Adipose tissue (tissue), 3 donors: ENCODE results near the gene BTBD9. TPM values are rescaled to one million over a fixed set of nuclear protein-coding genes. Genes with fewer than 3 reads are reported as not detected.

ENCODE experiments used
- H3K27ac ChIP-seq: one replicate; pipeline ENCODE4 v1.5.1; 2013; ENCODE audit warnings: low read depth, low read length
- WGBS, 3 donors: extraction: QIAGEN DNeasy Blood & Tissue Kit; methylation state at CpG; one replicate each; pipeline ENCODE4 v1.1.7; 2013; 5-methylcytosine and 5-hydroxymethylcytosine counted together
- polyA plus RNA-seq, 3 donors: library from polyadenylated mRNA; stranded (reverse); fragments of 200-250 nt; gene quantifications; one replicate each; pipeline ENCODE4 v1.2.3, GENCODE V29; 2013
- donor health status: healthy with polysubstance abuse.
- donor health status: Bipolar disorder and iron deficiency.
- donor health status: healthy.

The BTBD9 gene
- polyA plus RNA-seq, 3 donors = 2.4 to 2.5 (median 2.4) TPM

GRCh38 chr6:38610050-38610625 lies 29.6 kb downstream of the BTBD9 start:
- H3K27ac ChIP-seq = no peak overlapping the region

DNA sequence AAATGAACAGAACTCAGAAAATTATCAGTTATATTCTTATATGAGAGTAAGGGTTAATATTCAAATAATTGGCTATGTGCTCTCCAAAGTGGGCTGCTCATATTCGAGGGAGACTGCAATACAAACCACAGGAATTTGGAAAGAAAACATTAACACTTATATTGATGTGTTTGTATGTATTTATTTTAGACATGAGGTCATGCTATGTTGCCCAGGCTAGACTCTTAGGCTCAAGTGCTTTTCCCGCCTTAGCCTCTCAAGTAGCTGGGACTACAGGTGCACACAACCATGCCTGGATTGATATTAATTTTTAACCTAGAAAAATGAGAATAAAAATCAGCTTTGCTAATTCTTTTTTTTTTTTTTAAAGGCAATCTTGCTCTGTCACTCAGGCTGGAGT lies 35.0 kb downstream of the BTBD9 start:
- H3K27ac ChIP-seq = no peak overlapping the region
- WGBS, 3 donors = 73 to 81% (median 80%) methylated on average over 2 of the region's 2 CpGs

More at GRCh38 chr6:38610050-38610625, 29.6 kb downstream of the BTBD9 start:
- 40 to 79% (median 71%) methylated on average over 6 of the region's 6 CpGs for WGBS, 3 donors

DNA sequence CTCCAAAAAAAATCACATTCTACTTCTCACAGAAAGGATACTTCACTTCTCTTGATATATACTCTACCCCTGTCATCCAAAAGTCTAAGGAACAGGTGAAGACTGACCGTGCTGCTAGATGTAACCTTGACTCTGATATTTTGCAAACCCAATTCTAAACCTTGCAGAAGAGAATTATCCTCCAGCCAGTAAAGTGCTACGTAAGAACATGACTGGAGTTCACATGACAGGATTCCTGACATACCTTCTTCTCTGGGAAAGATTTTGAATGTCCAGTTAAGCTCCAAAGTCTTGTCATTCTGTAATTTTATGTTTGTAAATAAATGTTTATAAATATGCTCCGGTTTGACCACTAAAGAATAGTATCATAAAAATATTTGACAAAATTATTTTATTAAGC lies 35.8 kb downstream of the BTBD9 start:
- 77 to 83% (median 81%) methylated on average over 3 of the region's 3 CpGs for WGBS, 3 donors
- H3K27ac ChIP-seq = no peak overlapping the region

DNA sequence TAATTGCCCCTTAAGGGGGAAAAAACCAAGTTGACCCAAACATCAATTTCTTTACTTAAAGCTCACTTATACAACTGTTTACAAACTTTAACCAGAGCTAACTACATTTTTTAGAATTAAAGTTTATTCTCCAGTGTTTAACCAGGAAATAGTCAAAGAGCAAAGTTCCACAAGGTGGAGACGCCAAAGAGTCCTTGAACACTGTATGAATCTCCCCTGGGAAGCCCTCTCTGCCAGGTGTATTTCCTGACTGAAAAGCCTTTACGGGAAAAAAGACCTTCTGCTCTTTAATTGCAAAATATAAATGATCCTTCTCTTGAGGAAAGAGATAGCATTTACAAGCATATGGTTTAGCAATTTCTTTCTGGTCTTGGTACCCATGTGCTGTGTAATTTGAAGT lies 36.2 kb downstream of the BTBD9 start:
- 19 to 77% (median 76%) methylated on average over 2 of the region's 2 CpGs for WGBS, 3 donors
- no peak overlapping the region for H3K27ac ChIP-seq

DNA sequence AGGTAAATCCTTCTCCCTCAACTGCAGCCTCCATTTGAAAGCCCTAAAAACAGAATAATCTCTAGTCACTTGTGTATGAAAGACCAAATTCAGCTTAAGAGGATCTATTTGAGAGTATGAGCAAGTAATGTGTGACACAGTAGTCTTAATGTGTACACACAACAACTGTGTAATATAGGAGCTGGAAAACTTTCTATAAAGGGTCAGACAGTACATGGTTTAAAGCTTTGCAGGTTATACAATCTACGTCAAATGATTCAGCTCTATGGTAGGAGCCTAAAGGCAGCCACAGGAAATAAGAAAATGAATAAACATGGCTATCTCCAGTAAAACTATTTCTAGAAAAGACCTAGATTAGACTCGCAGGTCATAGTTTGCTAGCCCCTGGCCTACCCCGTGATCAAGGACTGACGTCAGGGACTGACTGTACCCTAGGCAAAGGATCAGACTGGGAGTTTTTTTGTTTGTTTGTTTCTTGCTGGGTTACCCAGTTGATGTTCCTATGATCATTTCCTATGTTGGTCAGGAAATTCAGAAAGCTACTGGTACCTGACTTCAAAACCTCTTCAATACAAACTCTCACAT lies 39.7 kb downstream of the BTBD9 start:
- 77 to 89% (median 84%) methylated on average over 4 of the region's 4 CpGs for WGBS, 3 donors
- H3K27ac ChIP-seq = no peak overlapping the region

DNA sequence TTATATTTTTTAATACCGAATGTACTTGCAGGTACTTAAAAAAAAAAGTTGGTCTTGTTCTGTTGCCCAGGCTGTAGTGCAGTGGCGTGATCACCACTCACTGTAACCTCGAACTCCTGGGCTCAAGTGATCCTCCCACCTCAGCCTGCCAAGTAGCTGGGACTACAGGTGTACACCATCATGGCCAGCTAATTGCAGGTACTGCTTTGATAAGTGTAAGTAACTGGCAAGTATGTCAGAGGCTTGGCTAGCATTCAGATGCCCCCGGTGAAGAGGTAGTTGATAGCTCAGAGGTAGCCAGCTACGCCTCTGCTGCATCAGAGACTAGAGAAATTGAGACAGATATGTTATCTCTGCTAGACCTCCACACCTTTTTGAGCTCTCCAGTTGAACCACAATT lies 40.5 kb downstream of the BTBD9 start:
- WGBS, 3 donors = 94 to 97% (median 94%) methylated on average over 5 of the region's 5 CpGs
- H3K27ac ChIP-seq = no peak overlapping the region

- 94 to 100% (median 95%) methylated on average over 3 of the region's 3 CpGs for WGBS, 3 donors
Observed at GRCh38 chr6:38593998-38594665, 45.6 kb downstream of the BTBD9 start.

DNA sequence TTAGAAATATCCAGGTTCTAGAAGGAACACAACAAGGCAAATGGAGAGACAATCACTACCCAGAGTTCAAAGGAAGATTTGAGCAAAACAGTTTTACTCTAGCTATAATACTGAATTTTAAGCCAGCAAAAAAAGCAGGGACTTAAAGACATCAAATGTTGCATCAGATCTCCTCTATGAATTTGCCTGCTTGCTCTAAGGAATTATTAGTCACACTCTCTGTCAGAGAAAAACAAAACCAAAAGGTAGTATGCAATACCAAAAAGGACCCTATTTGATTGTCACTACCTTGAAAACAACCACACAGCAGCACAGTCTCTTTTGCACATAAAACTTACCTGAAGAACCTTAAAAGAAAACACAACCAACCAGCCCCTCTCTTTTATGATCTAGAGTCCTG lies 46.3 kb downstream of the BTBD9 start:
- no peak overlapping the region for H3K27ac ChIP-seq

More at GRCh38 chr6:38593998-38594665, 45.6 kb downstream of the BTBD9 start:
- no peak overlapping the region for H3K27ac ChIP-seq

DNA sequence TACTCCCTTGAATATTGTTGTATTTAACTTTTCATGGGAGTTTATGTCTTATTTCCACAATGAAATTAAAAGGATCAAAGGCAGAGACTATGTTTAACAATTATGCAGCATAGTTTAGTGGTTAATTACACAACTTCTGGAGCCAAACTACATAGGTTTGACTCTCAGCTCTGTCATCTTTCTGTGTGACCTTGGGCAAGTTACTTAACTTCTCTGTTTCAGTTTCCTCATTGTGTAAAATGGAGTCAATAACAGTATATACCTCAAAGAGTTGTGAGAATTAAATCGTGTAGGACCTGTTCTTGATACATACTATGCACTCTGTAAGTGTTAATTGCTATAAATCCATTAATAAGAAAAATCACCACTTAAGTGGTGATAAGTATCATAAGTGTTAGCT lies 48.3 kb downstream of the BTBD9 start:
- no peak overlapping the region for H3K27ac ChIP-seq
- WGBS, 3 donors = 85 to 91% (median 89%) methylated on average over 1 of the region's 1 CpG

GRCh38 chr6:38589367-38589720 lies 50.4 kb downstream of the BTBD9 start:
- 86 to 95% (median 94%) methylated on average over 1 of the region's 1 CpG for WGBS, 3 donors

DNA sequence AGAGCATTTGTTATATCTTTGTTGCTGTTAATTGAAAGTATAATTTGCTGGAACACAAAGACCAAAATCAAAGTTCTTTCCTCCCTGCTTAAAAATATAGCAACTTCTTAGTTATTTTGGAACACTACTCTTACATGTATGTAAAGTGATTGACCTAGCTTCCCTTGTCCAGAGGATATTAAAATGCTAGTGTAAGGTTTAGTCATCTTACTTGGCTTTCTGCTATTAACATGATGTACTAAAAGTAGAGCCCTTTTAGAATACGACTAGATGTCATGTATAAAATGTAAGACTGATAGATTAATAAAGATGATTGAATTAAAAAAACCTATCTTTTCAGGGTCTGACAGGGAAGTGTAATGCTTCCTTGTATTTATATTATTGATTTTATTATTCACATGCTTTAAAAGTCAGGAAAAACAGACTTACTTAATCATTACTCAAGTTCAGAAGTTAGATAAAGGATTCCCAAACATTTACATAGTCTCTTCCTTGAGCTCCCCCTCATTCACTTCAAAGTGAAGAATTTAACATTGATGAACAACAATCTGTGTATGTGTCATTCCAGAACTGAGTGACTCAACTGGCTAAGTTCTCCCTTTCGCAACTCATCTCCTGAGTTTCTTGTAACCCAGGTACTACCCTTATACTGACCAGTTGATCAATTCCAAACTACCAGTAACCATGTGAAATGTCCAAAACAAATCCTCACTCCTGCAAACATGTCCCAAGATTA lies 50.9 kb downstream of the BTBD9 start:
- 88 to 93% (median 93%) methylated on average over 2 of the region's 2 CpGs for WGBS, 3 donors

More at GRCh38 chr6:38589367-38589720, 50.4 kb downstream of the BTBD9 start:
- no peak overlapping the region for H3K27ac ChIP-seq

GRCh38 chr6:38587766-38588362 lies 51.9 kb downstream of the BTBD9 start:
- H3K27ac ChIP-seq = no peak overlapping the region
- 96 to 97% (median 96%) methylated on average over 6 of the region's 6 CpGs for WGBS, 3 donors

More for the DNA sequence above, 50.9 kb downstream of the BTBD9 start:
- no peak overlapping the region for H3K27ac ChIP-seq

GRCh38 chr6:38586992-38587391 lies 52.7 kb downstream of the BTBD9 start:
- no peak overlapping the region for H3K27ac ChIP-seq
- WGBS, 3 donors = 97 to 99% (median 99%) methylated on average over 6 of the region's 6 CpGs

GRCh38 chr6:38584731-38585130 lies 55.0 kb downstream of the BTBD9 start:
- 92 to 94% (median 93%) methylated on average over 2 of the region's 2 CpGs for WGBS, 3 donors
- no peak overlapping the region for H3K27ac ChIP-seq

DNA sequence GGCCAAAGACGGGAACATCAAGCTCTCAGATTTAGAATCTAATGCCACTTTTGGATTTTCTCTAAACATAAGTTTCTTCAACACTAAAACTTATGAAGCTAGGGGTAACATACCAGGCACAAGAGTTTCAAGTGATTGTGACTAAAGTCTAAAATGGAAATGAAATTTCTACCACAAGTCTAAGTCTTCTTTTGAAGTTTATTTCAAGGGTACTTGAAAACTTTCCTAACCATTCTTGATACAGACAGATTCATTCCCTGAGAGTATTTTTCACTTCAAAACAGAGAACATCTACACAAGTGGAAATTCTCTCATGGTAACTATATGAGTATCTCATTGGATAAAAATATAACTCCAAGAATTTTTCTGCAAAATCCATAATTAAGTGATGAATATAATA lies 56.2 kb downstream of the BTBD9 start:
- WGBS, 3 donors = 91% methylated on average over 1 of the region's 1 CpG
- no peak overlapping the region for H3K27ac ChIP-seq

DNA sequence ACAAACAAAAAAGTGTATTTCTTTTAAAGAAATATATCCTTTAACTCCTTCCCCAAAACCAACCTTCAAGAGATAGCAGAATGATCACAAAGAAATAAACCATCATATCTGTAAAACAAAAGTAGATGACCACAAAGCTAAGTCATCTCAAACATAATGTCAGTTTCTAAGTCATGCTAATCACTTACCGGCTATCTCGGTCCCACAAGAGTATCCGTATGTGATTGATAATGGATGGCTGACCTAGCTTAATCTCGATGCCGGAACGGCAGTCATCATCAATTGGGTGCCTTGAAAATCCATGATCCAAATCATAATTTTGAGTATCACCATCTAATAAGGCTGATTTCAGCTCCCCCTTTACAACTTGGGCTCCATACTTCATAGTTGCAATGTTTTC lies 59.7 kb downstream of the BTBD9 start:
- no peak overlapping the region for H3K27ac ChIP-seq
- 96 to 99% (median 96%) methylated on average over 6 of the region's 6 CpGs for WGBS, 3 donors

DNA sequence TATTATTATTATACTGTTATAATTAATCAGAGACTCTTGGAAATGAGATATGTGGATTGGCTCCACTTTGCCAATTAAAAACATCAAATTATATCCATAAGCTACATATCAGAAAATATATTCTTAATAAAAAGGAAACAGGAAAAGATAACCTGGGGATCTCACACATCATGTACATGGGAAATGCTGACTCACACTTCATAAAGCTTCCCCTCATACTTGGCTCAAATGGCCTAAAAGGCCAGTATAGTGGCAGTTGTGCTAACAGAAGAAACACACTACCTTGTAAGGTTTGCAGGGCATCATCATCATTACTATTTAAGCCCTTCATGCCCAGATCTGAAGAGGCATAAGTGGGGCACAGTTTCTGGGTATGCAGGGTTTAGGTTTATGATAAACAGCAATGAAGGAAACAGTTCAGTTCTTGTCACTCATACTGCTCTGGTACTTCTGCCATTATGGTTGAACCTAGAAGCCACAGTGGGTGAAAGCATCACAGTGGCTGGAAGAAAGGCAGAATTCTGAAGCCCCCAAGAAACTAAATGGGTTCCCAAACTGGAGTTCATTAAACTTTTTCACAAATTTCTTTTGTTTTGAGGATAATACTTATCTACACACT lies 60.6 kb downstream of the BTBD9 start:
- no peak overlapping the region for H3K27ac ChIP-seq

- 50 to 83% (median 72%) methylated on average over 6 of the region's 6 CpGs for WGBS, 3 donors
Observed at GRCh38 chr6:38578075-38578474, 61.7 kb downstream of the BTBD9 start.

DNA sequence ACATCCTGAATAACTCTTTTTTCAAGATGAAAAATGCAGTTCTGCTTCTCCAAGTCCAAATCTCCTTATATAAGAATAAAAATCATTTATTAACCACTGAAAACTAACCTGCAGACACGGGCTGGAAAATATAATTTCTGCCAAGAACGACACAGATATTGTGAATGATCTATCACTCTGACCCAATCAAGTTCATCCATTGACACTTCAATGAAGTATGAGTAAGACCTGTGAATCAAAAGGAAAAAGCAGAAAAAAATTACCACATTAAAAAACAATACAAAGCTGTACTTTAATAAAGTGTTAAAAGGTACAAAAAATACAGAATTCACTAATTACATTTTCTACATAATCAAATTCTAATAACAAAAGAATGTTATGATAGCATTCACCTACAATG lies 62.2 kb downstream of the BTBD9 start:
- no peak overlapping the region for H3K27ac ChIP-seq
- 59 to 83% (median 77%) methylated on average over 2 of the region's 2 CpGs for WGBS, 3 donors

More at GRCh38 chr6:38578075-38578474, 61.7 kb downstream of the BTBD9 start:
- no peak overlapping the region for H3K27ac ChIP-seq
